Endometrial microvascular endothelial cells (primary cell): ENCODE measurements around the gene GBX2. TPM values are rescaled to one million over a fixed set of nuclear protein-coding genes. Genes with fewer than 3 reads are reported as not detected.

Experiments used
- in situ Hi-C: cut with HindIII; loops from 2 replicates; pipeline ENCODE4 v1.10.0; 2017; ENCODE audit warnings: low sequenced_read_pairs, low pct_unique_long_range_greater_than_20kb; ENCODE audit errors: inconsistent ontology term
- total RNA-seq: library from RNA; depleted of rRNA; stranded (reverse); fragments of >200 nt; gene quantifications from one replicate; pipeline ENCODE4 v1.2.3, GENCODE V29; 2015; ENCODE audit errors: inconsistent ontology term

GBX2 gene
- total RNA-seq, 1 donor from 2014 or later = 6.3 TPM

GRCh38 chr2:236171680-236172254, 3.6 kb upstream of the GBX2 start:
- in situ Hi-C loops = no loop called here

GRCh38 chr2:236171181-236171679, 3.0 kb upstream of the GBX2 start:
- in situ Hi-C loops = no loop called here

GRCh38 chr2:236170590-236171165, 2.5 kb upstream of the GBX2 start:
- in situ Hi-C loops = no loop called here

GRCh38 chr2:236169741-236170589, 1.8 kb upstream of the GBX2 start:
- in situ Hi-C loops = no loop called here

- in situ Hi-C loops = no loop called here
These were observed 1.1 kb upstream of the GBX2 start for GRCh38 chr2:236169151-236169721.

- in situ Hi-C loops = no loop called here
These were observed 683 bp downstream of the GBX2 start for GRCh38 chr2:236167297-236168109.

GRCh38 chr2:236166796-236167296, 1.3 kb downstream of the GBX2 start:
- in situ Hi-C loops = no loop called here

GRCh38 chr2:236165842-236166795, 2.1 kb downstream of the GBX2 start:
- in situ Hi-C loops = no loop called here

GRCh38 chr2:236164925-236165841, 3.0 kb downstream of the GBX2 start:
- in situ Hi-C loops = no loop called here

- in situ Hi-C loops = no loop called here
These were observed 3.8 kb downstream of the GBX2 start for GRCh38 chr2:236164201-236164924.

- in situ Hi-C loops = no loop called here
These were observed 4.5 kb downstream of the GBX2 start for GRCh38 chr2:236163471-236164200.

GRCh38 chr2:236162882-236163470, 5.2 kb downstream of the GBX2 start:
- in situ Hi-C loops = no loop called here

- in situ Hi-C loops = no loop called here
These were observed 5.9 kb downstream of the GBX2 start for GRCh38 chr2:236162031-236162845.

- in situ Hi-C loops = no loop called here
These were observed 6.7 kb downstream of the GBX2 start for GRCh38 chr2:236161531-236161930.
